Daoy (cell line): ENCODE measurements around the gene TUBD1. TPM values are rescaled to one million over a fixed set of nuclear protein-coding genes. Genes with fewer than 3 reads are reported as not detected.
A peak's percentile ranks its signal among the peaks of the same experiment; 100 is the strongest.
"Not testable (repeated sequence)": the region's sequence is repeated elsewhere in the genome, so short reads cannot be mapped to it uniquely, and the experiment has no call there.

ENCODE experiments used
- DNase-seq: peaks from one replicate; pipeline ENCODE4 v3.0.0-alpha.2; 2015; ENCODE audit warnings: low read depth
- total RNA-seq: library from RNA; depleted of rRNA; stranded (reverse); fragments of >200 nt; shearing (Covaris generic); gene quantifications from 2 replicates; pipeline ENCODE4 v1.2.3, GENCODE V29; 2014

The TUBD1 gene
- total RNA-seq, 1 experiment from 2014 or later = 19.8 TPM

- no peak for DNase-seq
These were observed 16.6 kb downstream of the TUBD1 start for GRCh38 chr17:59876107-59876506.

- DNase-seq = no peak
These were observed 18.4 kb downstream of the TUBD1 start for GRCh38 chr17:59874376-59874775.

- not testable (repeated sequence) for DNase-seq
These were observed 19.3 kb downstream of the TUBD1 start for GRCh38 chr17:59873414-59873813.

- no peak for DNase-seq
These were observed 20.4 kb downstream of the TUBD1 start for GRCh38 chr17:59872351-59872750.

GRCh38 chr17:59870482-59870881, 22.3 kb downstream of the TUBD1 start:
- DNase-seq = no peak

- DNase-seq = no peak
These were observed 22.9 kb downstream of the TUBD1 start for GRCh38 chr17:59869941-59870218.

- no peak for DNase-seq
These were observed 29.1 kb downstream of the TUBD1 start for GRCh38 chr17:59863616-59864015.

GRCh38 chr17:59859444-59860025, 33.2 kb downstream of the TUBD1 start:
- DNase-seq = peak; percentile 36

GRCh38 chr17:59858932-59859331, 33.8 kb downstream of the TUBD1 start:
- no peak for DNase-seq

GRCh38 chr17:59858167-59858816, 34.5 kb downstream of the TUBD1 start:
- DNase-seq = no peak

GRCh38 chr17:59856859-59857794, 35.6 kb downstream of the TUBD1 start:
- no peak for DNase-seq

- not testable (repeated sequence) for DNase-seq
These were observed 38.6 kb downstream of the TUBD1 start for GRCh38 chr17:59853919-59854729.

- peak; percentile 94 for DNase-seq
These were observed 39.4 kb downstream of the TUBD1 start for GRCh38 chr17:59853168-59853918.

- DNase-seq = not testable (repeated sequence)
These were observed 39.9 kb downstream of the TUBD1 start for GRCh38 chr17:59852847-59853167.

GRCh38 chr17:59851439-59852375, 41.0 kb downstream of the TUBD1 start:
- peak; percentile 70 for DNase-seq

- not testable (repeated sequence) for DNase-seq
These were observed 42.4 kb downstream of the TUBD1 start for GRCh38 chr17:59850311-59850710.

- DNase-seq = peak; percentile 37
These were observed 44.0 kb downstream of the TUBD1 start for GRCh38 chr17:59848778-59849177.

- DNase-seq = no peak
These were observed 44.4 kb downstream of the TUBD1 start for GRCh38 chr17:59848385-59848668.

- DNase-seq = peak; percentile 93
These were observed 46.2 kb downstream of the TUBD1 start for GRCh38 chr17:59846394-59847165.
